ENCODE data around the gene SUPT7L.

DNA sequence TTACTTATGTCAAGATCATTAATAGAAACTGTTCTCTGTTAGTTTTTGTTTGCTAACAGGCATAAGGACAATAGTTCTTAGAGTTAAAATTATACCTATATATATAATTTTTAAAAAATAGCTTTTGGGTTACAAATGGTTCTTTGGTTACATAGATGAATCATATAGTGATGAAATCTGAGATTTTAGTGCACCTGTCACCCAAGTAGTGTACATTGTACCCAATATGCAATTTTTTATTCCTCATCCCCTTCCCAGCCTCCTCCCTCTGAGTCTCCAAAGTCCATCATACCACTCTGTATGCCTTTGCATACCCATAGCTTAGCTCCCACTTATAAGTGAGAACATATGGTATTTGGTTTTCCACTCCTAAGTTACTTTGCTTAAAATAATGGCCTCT lies 26.6 kb upstream of the SUPT7L start:
- no peak for TF ChIP-seq POLR2A (IDR thresholded peaks at IDR 0.05)
- TF ChIP-seq, protein P1, sequence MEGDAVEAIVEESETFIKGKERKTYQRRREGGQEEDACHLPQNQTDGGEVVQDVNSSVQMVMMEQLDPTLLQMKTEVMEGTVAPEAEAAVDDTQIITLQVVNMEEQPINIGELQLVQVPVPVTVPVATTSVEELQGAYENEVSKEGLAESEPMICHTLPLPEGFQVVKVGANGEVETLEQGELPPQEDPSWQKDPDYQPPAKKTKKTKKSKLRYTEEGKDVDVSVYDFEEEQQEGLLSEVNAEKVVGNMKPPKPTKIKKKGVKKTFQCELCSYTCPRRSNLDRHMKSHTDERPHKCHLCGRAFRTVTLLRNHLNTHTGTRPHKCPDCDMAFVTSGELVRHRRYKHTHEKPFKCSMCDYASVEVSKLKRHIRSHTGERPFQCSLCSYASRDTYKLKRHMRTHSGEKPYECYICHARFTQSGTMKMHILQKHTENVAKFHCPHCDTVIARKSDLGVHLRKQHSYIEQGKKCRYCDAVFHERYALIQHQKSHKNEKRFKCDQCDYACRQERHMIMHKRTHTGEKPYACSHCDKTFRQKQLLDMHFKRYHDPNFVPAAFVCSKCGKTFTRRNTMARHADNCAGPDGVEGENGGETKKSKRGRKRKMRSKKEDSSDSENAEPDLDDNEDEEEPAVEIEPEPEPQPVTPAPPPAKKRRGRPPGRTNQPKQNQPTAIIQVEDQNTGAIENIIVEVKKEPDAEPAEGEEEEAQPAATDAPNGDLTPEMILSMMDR (IDR thresholded peaks at IDR 0.05), result no peak
